D721Med (cell line): ENCODE data around the gene SYNM.

Experiments used
- DNase-seq: peaks from one replicate; pipeline ENCODE4 v3.0.0; 2011; ENCODE audit warnings: low spot score; ENCODE audit not compliant: insufficient read length
- FAIRE-seq: peaks from 2 replicates; lab custom pipeline; 2011; peaks lifted over from hg19 to GRCh38; lab: Jason Lieb, UNC
- TF ChIP-seq, protein P1 (sequence below): IDR thresholded peaks from 2 replicates; pipeline ENCODE4 v1.5.1; 2012; ENCODE audit warnings: mild to moderate bottlenecking, control low read depth; ENCODE audit not compliant: insufficient read depth; ENCODE audit errors: missing control alignments

Gene SYNM

GRCh38 chr15:99168601-99169580 is 64.0 kb downstream of the SYNM start:
- FAIRE-seq (no peak), DNase-seq (no peak)
- TF ChIP-seq, protein P1, sequence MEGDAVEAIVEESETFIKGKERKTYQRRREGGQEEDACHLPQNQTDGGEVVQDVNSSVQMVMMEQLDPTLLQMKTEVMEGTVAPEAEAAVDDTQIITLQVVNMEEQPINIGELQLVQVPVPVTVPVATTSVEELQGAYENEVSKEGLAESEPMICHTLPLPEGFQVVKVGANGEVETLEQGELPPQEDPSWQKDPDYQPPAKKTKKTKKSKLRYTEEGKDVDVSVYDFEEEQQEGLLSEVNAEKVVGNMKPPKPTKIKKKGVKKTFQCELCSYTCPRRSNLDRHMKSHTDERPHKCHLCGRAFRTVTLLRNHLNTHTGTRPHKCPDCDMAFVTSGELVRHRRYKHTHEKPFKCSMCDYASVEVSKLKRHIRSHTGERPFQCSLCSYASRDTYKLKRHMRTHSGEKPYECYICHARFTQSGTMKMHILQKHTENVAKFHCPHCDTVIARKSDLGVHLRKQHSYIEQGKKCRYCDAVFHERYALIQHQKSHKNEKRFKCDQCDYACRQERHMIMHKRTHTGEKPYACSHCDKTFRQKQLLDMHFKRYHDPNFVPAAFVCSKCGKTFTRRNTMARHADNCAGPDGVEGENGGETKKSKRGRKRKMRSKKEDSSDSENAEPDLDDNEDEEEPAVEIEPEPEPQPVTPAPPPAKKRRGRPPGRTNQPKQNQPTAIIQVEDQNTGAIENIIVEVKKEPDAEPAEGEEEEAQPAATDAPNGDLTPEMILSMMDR, result no peak

DNA sequence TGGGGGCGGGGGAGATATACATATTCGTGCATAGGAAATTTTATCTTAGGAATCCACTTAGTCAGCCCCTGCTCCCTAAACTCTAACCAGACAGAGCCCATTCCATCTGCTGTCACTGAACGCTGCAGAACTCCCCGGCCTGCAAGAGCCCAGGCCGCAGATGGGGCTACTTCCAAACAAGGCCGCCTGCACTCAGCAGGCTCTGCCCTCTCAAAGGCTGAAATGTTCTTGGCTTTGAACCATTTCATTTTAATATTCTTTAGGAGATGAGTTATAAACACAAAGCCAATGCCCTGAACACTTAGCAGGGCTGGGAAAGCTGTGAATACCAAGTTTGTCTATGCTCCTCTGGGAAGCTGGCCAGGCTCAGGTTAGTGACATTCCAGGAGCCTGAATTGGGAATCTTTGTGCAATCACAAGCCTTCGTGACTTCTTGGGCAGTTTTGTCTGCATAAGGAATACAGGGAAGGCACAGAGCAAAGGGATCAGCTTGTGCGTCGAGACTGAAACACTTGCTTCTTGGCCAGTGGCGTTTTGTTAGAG is 65.0 kb downstream of the SYNM start:
- FAIRE-seq (no peak), DNase-seq (no peak)
- TF ChIP-seq, protein P1, result no peak

GRCh38 chr15:99170476-99171065 is 65.7 kb downstream of the SYNM start:
- DNase-seq, result no peak
- FAIRE-seq, result no peak

GRCh38 chr15:99172171-99172570 is 67.3 kb downstream of the SYNM start:
- TF ChIP-seq, protein P1, result no peak
- DNase-seq (no peak), FAIRE-seq (no peak)

More at GRCh38 chr15:99170476-99171065, 65.7 kb downstream of the SYNM start:
- TF ChIP-seq, protein P1, result peak; percentile 5

- FAIRE-seq, result no peak
- DNase-seq, result no peak
Observed at GRCh38 chr15:99172989-99173388, 68.1 kb downstream of the SYNM start.

GRCh38 chr15:99174567-99175395 is 69.9 kb downstream of the SYNM start:
- TF ChIP-seq, protein P1, result no peak
- DNase-seq (no peak), FAIRE-seq (no peak)

More at GRCh38 chr15:99172989-99173388, 68.1 kb downstream of the SYNM start:
- TF ChIP-seq, protein P1, result no peak
